HEK293 (cell line): ENCODE data around the gene SFXN3.

Experiments used
- CTCF ChIA-PET: fragments of 350-600 bp; formaldehyde crosslinking; extraction: SDS; loops from one replicate; lab custom pipeline; 2021; ENCODE audit warnings: antibody characterized with exemption; lab: Yijun Ruan, JAX
- POLR2A ChIA-PET: fragments of 300-600 bp; formaldehyde crosslinking; extraction: SDS; loops from one replicate; lab custom pipeline; 2020; ENCODE audit warnings: antibody characterized with exemption, inconsistent platforms; lab: Yijun Ruan, JAX
- H3K27ac ChIP-seq: fragments of 200-500 bp; sonication (Bioruptor generic); 2 replicates; pipeline ENCODE4 v1.5.1; 2014; ENCODE audit warnings: low read depth, low read length, control low read depth, inconsistent platforms; ENCODE audit errors: extremely low read depth
- H3K36me3 ChIP-seq, 2 experiments: fragments of 200-500 bp in 1 of 2; sonication (Bioruptor generic) in 1 of 2; 1 replicate in 1 of 2; 2 replicates in 1 of 2; pipeline ENCODE4 v1.5.1; 2014 to 2017; ENCODE audit warnings: inconsistent platforms in 2 of 2, low read length in 2 of 2; ENCODE audit not compliant: control insufficient read depth in 2 of 2, insufficient read depth in 1 of 2
- H3K4me1 ChIP-seq: fragments of 200-500 bp; sonication (Bioruptor generic); 2 replicates; pipeline ENCODE4 v1.5.1; 2014; ENCODE audit warnings: mild to moderate bottlenecking, low read length, inconsistent platforms; ENCODE audit not compliant: control insufficient read depth, insufficient read depth
- H3K4me3 ChIP-seq: 2 replicates; pipeline ENCODE4 v1.5.1; 2011; ENCODE audit warnings: low read depth, mild to moderate bottlenecking, control low read depth, low read length, moderate library complexity
- H3K9me3 ChIP-seq: fragments of 200-500 bp; sonication (Bioruptor generic); 2 replicates; pipeline ENCODE4 v1.5.1; 2014; ENCODE audit warnings: low read depth, low read length, inconsistent platforms; ENCODE audit not compliant: control insufficient read depth, insufficient read depth
- FEZF1 ChIP-seq: fragments of 450-650 bp; formaldehyde crosslinking; IDR thresholded peaks from 2 replicates; pipeline ENCODE4 v1.5.1; 2016; ENCODE audit warnings: missing biosample characterization, missing genetic modification characterization
- GLIS1 ChIP-seq: fragments of 450-650 bp; formaldehyde crosslinking; IDR thresholded peaks from 2 replicates; pipeline ENCODE4 v1.5.1; 2016; ENCODE audit warnings: missing biosample characterization, missing genetic modification characterization
- HIC1 ChIP-seq: fragments of 450-650 bp; formaldehyde crosslinking; IDR thresholded peaks from 2 replicates; pipeline ENCODE4 v1.5.1; 2016; ENCODE audit warnings: missing biosample characterization, missing genetic modification characterization
- HOXD13 ChIP-seq: sonication (generic); formaldehyde crosslinking; IDR thresholded peaks from 2 replicates; pipeline ENCODE4 v1.8.0; 2022; ENCODE audit warnings: missing genetic modification reagents, borderline replicate concordance
- KLF9 ChIP-seq: fragments of 450-650 bp; formaldehyde crosslinking; IDR thresholded peaks from 2 replicates; pipeline ENCODE4 v1.5.1; 2016; ENCODE audit warnings: missing biosample characterization, missing genetic modification characterization, low read depth
- PBX3 ChIP-seq: sonication (generic); formaldehyde crosslinking; IDR thresholded peaks from 2 replicates; pipeline ENCODE4 v1.8.1; 2022; ENCODE audit warnings: mild to moderate bottlenecking, moderate library complexity, missing genetic modification reagents
- REPIN1 ChIP-seq: fragments of 450-650 bp; formaldehyde crosslinking; IDR thresholded peaks from 2 replicates; pipeline ENCODE4 v1.5.1; 2017; ENCODE audit warnings: missing biosample characterization, missing genetic modification characterization, low read depth
- SALL2 ChIP-seq: fragments of 450-650 bp; formaldehyde crosslinking; IDR thresholded peaks from 2 replicates; pipeline ENCODE4 v1.5.0; 2017; ENCODE audit warnings: missing biosample characterization, mild to moderate bottlenecking, missing genetic modification characterization, borderline replicate concordance
- ZEB2 ChIP-seq: fragments of 450-650 bp; formaldehyde crosslinking; IDR thresholded peaks from 2 replicates; pipeline ENCODE4 v1.5.1; 2016; ENCODE audit warnings: missing biosample characterization, missing genetic modification characterization
- ZNF114 ChIP-seq: fragments of 450-650 bp; formaldehyde crosslinking; IDR thresholded peaks from 2 replicates; pipeline ENCODE4 v1.5.0; 2017; ENCODE audit warnings: missing biosample characterization, missing genetic modification characterization
- ZNF138 ChIP-seq: fragments of 450-650 bp; formaldehyde crosslinking; IDR thresholded peaks from 2 replicates; pipeline ENCODE4 v1.5.1; 2016; ENCODE audit warnings: missing biosample characterization, missing genetic modification characterization, borderline replicate concordance
- ZNF140 ChIP-seq: fragments of 450-650 bp; formaldehyde crosslinking; IDR thresholded peaks from 2 replicates; pipeline ENCODE4 v1.5.1; 2016; ENCODE audit warnings: missing biosample characterization, missing genetic modification characterization
- ZNF184 ChIP-seq: fragments of 450-650 bp; IDR thresholded peaks from 2 replicates; pipeline ENCODE4 v1.5.1; 2018; ENCODE audit warnings: missing biosample characterization, mild to moderate bottlenecking, missing genetic modification characterization
- ZNF239 ChIP-seq: fragments of 450-650 bp; formaldehyde crosslinking; IDR thresholded peaks from 2 replicates; pipeline ENCODE4 v1.5.1; 2016; ENCODE audit warnings: missing biosample characterization, missing genetic modification characterization
- ZNF26 ChIP-seq: fragments of 450-650 bp; formaldehyde crosslinking; IDR thresholded peaks from 2 replicates; pipeline ENCODE4 v1.5.1; 2016; ENCODE audit warnings: missing biosample characterization, missing genetic modification characterization
- ZNF292 ChIP-seq: fragments of 450-650 bp; formaldehyde crosslinking; IDR thresholded peaks from 2 replicates; pipeline ENCODE4 v1.5.1; 2016; ENCODE audit warnings: low read depth, missing biosample characterization, missing genetic modification characterization, borderline replicate concordance
- ZNF311 ChIP-seq: fragments of 450-650 bp; formaldehyde crosslinking; IDR thresholded peaks from 2 replicates; pipeline ENCODE4 v1.5.1; 2017; ENCODE audit warnings: missing biosample characterization, missing genetic modification characterization, borderline replicate concordance
- ZNF37A ChIP-seq: fragments of 450-650 bp; IDR thresholded peaks from 2 replicates; pipeline ENCODE4 v1.5.1; 2018; ENCODE audit warnings: missing biosample characterization, missing genetic modification characterization
- ZNF501 ChIP-seq: fragments of 450-650 bp; formaldehyde crosslinking; IDR thresholded peaks from 2 replicates; pipeline ENCODE4 v1.5.1; 2016; ENCODE audit warnings: missing biosample characterization, missing genetic modification characterization
- ZNF558 ChIP-seq: fragments of 450-650 bp; formaldehyde crosslinking; IDR thresholded peaks from 2 replicates; pipeline ENCODE4 v1.5.1; 2016; ENCODE audit warnings: missing biosample characterization, missing genetic modification characterization
- ZNF596 ChIP-seq: fragments of 450-650 bp; IDR thresholded peaks from 2 replicates; pipeline ENCODE4 v1.5.0; 2018; ENCODE audit warnings: missing biosample characterization, mild to moderate bottlenecking, missing genetic modification characterization, moderate library complexity
- ZNF626 ChIP-seq: fragments of 450-650 bp; sonication (Bioruptor Pico); formaldehyde crosslinking; IDR thresholded peaks from 2 replicates; pipeline ENCODE4 v1.5.1; 2018; ENCODE audit warnings: missing biosample characterization, missing genetic modification characterization, inconsistent platforms
- ZNF654 ChIP-seq: fragments of 450-650 bp; formaldehyde crosslinking; IDR thresholded peaks from 2 replicates; pipeline ENCODE4 v1.5.1; 2016; ENCODE audit warnings: low read depth, missing biosample characterization, missing genetic modification characterization
- ZNF76 ChIP-seq: fragments of 450-650 bp; formaldehyde crosslinking; IDR thresholded peaks from 2 replicates; pipeline ENCODE4; 2016; ENCODE audit warnings: low read depth, missing biosample characterization, missing genetic modification characterization, borderline replicate concordance
- ZNF792 ChIP-seq: fragments of 450-650 bp; formaldehyde crosslinking; IDR thresholded peaks from 2 replicates; pipeline ENCODE4 v1.5.1; 2016; ENCODE audit warnings: missing biosample characterization, missing genetic modification characterization
- ZSCAN23 ChIP-seq: fragments of 450-650 bp; formaldehyde crosslinking; IDR thresholded peaks from 2 replicates; pipeline ENCODE4 v1.5.1; 2016; ENCODE audit warnings: missing biosample characterization, missing genetic modification characterization
- ZSCAN30 ChIP-seq: fragments of 450-650 bp; IDR thresholded peaks from 2 replicates; pipeline ENCODE4 v1.5.1; 2018; ENCODE audit warnings: missing biosample characterization, mild to moderate bottlenecking, missing genetic modification characterization, moderate library complexity

Gene SFXN3

GRCh38 chr10:101035314-101035713, 4.3 kb downstream of the SFXN3 start:
- TF ChIP-seq ZNF37A (tag by site-specific recombination) = no peak
- no peak for TF ChIP-seq ZNF596 (tag by site-specific recombination)
- no peak for TF ChIP-seq HIC1 (tag by site-specific recombination)
- TF ChIP-seq ZNF792 (tag by site-specific recombination) = no peak
- no peak for TF ChIP-seq ZEB2
- no peak for TF ChIP-seq ZNF76 (tag by site-specific recombination)
- TF ChIP-seq ZNF654 (tag by site-specific recombination) = no peak
- TF ChIP-seq ZNF626 (tag by site-specific recombination) = no peak
- no peak for TF ChIP-seq FEZF1 (tag by site-specific recombination)
- TF ChIP-seq, all 188 proteins: peak for 0
- Histone ChIP-seq H3K27ac (no peak overlapping the region), H3K4me3 (no peak overlapping the region), H3K36me3 (peaks cover 0 to 19% of the 10 kb centered on the region in 2 experiments; a peak in 1 of 3 replicates), H3K9me3 (no peaks in the 10 kb centered on the region), H3K4me1 (peaks cover 18% of the 10 kb centered on the region)
- CTCF ChIA-PET = interaction anchor here (1.0 to 2.7 kb wide), 5 partner anchors 17 to 60 kb away, joined by 3 to 17 read pairs (median 9); no protein-coding TSS in a partner anchor
- POLR2A ChIA-PET = interaction anchor here (0.9 kb wide), 1 partner anchor 500 kb away, joined by 4 read pairs; the partner anchor contains the start of gene HIF1AN

- no peak overlapping the region for H3K27ac ChIP-seq
- no peak overlapping the region for H3K4me3 ChIP-seq
- H3K9me3 ChIP-seq = no peaks in the 10 kb centered on the region
- peaks cover 18% of the 10 kb centered on the region for H3K4me1 ChIP-seq
- peaks cover 0 to 19% of the 10 kb centered on the region in 2 experiments; a peak in 1 of 3 replicates for H3K36me3 ChIP-seq
- no peak for TF ChIP-seq ZNF138 (tag by site-specific recombination)
- TF ChIP-seq ZNF558 = no peak
- TF ChIP-seq SALL2 (tag by site-specific recombination) = no peak
- no peak for TF ChIP-seq ZNF26 (tag by site-specific recombination)
- TF ChIP-seq ZNF292 (tag by site-specific recombination) = no peak
- TF ChIP-seq ZSCAN30 = no peak
- no peak for TF ChIP-seq ZNF114 (tag by site-specific recombination)
- TF ChIP-seq GLIS1 (tag by site-specific recombination) = no peak
- TF ChIP-seq ZNF184 (tag by site-specific recombination) = no peak
- TF ChIP-seq ZNF239 (tag by site-specific recombination) = no peak
- no peak for TF ChIP-seq ZSCAN23 (tag by site-specific recombination)
- TF ChIP-seq HOXD13 (CRISPR knock-in tag) = no peak
- no peak for TF ChIP-seq KLF9
- no peak for TF ChIP-seq PBX3
- no peak for TF ChIP-seq ZNF140 (tag by site-specific recombination)
- TF ChIP-seq ZNF501 = no peak
- no peak for TF ChIP-seq REPIN1 (tag by site-specific recombination)
- TF ChIP-seq ZNF311 = no peak
- POLR2A ChIA-PET = no interaction called here
- CTCF ChIA-PET = interaction anchor here (1.7 to 2.7 kb wide), 3 partner anchors 18 to 60 kb away, joined by 9 to 17 read pairs (median 12); no protein-coding TSS in a partner anchor
Measured at GRCh38 chr10:101035916-101036702, 5.1 kb downstream of the SFXN3 start.
